ENCODE data around the gene EPG5.

GRCh38 chr18:45820106-45820745, 146.9 kb downstream of the EPG5 start:
- TF ChIP-seq CTCF (IDR thresholded peaks at IDR 0.05; ENCODE audit: extremely low read depth in 1 of 2, insufficient read depth in 1 of 2, low read depth in 1 of 2, low read length in 2 of 2) = no peak
- no peak for TF ChIP-seq POLR2A (IDR thresholded peaks at IDR 0.05; ENCODE audit: low read depth, low read length)
- TF ChIP-seq MAX (IDR thresholded peaks at IDR 0.05; ENCODE audit: insufficient read depth, insufficient read length) = no peak
- TF ChIP-seq FOS (IDR thresholded peaks at IDR 0.05; ENCODE audit: borderline replicate concordance, insufficient read depth, low read length) = no peak
- TF ChIP-seq MYC (IDR thresholded peaks at IDR 0.05; ENCODE audit: low read depth, low read length) = no peak
- no peak for TF ChIP-seq EZH2 (IDR thresholded peaks at IDR 0.05; ENCODE audit: borderline replicate concordance, low read depth, low read length, severe bottlenecking)
- no peak for TF ChIP-seq POLR2AphosphoS5 (IDR thresholded peaks at IDR 0.05; ENCODE audit: insufficient read depth, low read depth, low read length)
